Liver (tissue), 9 donors: ENCODE data around the gene DSTN. TPM values are rescaled to one million over a fixed set of nuclear protein-coding genes. Genes with fewer than 3 reads are reported as not detected.

Experiments
- DNase-seq: peaks from one replicate; pipeline ENCODE4 v3.0.0-alpha.2; 2017; ENCODE audit warnings: low spot score
- H3K27ac ChIP-seq, 2 donors: one replicate each; pipeline ENCODE4 v1.7.0; 2013; ENCODE audit warnings: inconsistent platforms in 2 of 2, low read length in 2 of 2, control low read depth in 1 of 2, low read depth in 1 of 2, mild to moderate bottlenecking in 1 of 2
- H3K27me3 ChIP-seq, 4 donors: one replicate each; pipeline versions ENCODE4 v1.6.1 to v1.7.0; 2013; ENCODE audit warnings: low read length in 3 of 4, inconsistent platforms in 1 of 4, mild to moderate bottlenecking in 1 of 4, moderate library complexity in 1 of 4; ENCODE audit not compliant: control insufficient read depth in 4 of 4, insufficient read depth in 4 of 4
- H3K36me3 ChIP-seq, 4 donors: one replicate each; pipeline versions ENCODE4 v1.6.1 to v1.7.0; 2013; ENCODE audit warnings: low read length in 3 of 4, mild to moderate bottlenecking in 3 of 4, low read depth in 1 of 4, moderate library complexity in 1 of 4; ENCODE audit not compliant: control insufficient read depth in 4 of 4, insufficient read depth in 3 of 4
- H3K4me1 ChIP-seq, 4 donors: one replicate each; pipeline versions ENCODE4 v1.6.1 to v1.7.0; 2013; ENCODE audit warnings: low read length in 3 of 4, mild to moderate bottlenecking in 3 of 4, moderate library complexity in 1 of 4; ENCODE audit not compliant: control insufficient read depth in 4 of 4, insufficient read depth in 4 of 4
- H3K4me3 ChIP-seq, 3 donors: one replicate each; pipeline versions ENCODE4 v1.6.1 to v1.7.0; 2013; ENCODE audit warnings: low read length in 3 of 3, control low read depth in 1 of 3, low read depth in 1 of 3, mild to moderate bottlenecking in 1 of 3
- H3K9ac ChIP-seq, 2 donors: one replicate each; pipeline ENCODE4 v1.7.0; 2013; ENCODE audit warnings: low read length in 2 of 2, mild to moderate bottlenecking in 2 of 2, moderate library complexity in 2 of 2, control low read depth in 1 of 2, low read depth in 1 of 2
- H3K9me3 ChIP-seq, 4 donors: one replicate each; pipeline versions ENCODE4 v1.6.1 to v1.7.0; 2013; ENCODE audit warnings: low read length in 3 of 4; ENCODE audit not compliant: control insufficient read depth in 4 of 4
- EGR1 ChIP-seq, 2 donors: IDR thresholded peaks; 2 replicates each; pipeline ENCODE4 v1.6.1; 2016 to 2018; ENCODE audit warnings: antibody characterized with exemption in 2 of 2, low read depth in 2 of 2
- FOXA1 ChIP-seq: IDR thresholded peaks from 2 replicates; pipeline ENCODE4 v1.6.1; 2016; ENCODE audit warnings: antibody characterized with exemption
- FOXA2 ChIP-seq: IDR thresholded peaks from 2 replicates; pipeline ENCODE4 v1.6.1; 2016; ENCODE audit warnings: antibody characterized with exemption
- GABPA ChIP-seq, 2 donors: IDR thresholded peaks in 1 of 2; conservative IDR thresholded peaks in 1 of 2; 2 replicates each; pipeline ENCODE4 v1.6.1; 2016; ENCODE audit warnings: antibody characterized with exemption in 2 of 2, mild to moderate bottlenecking in 1 of 2, moderate library complexity in 1 of 2
- HNF4A ChIP-seq, 2 donors: conservative IDR thresholded peaks; 2 replicates each; pipeline ENCODE4 v1.6.1; 2016; ENCODE audit warnings: antibody characterized with exemption in 2 of 2, mild to moderate bottlenecking in 2 of 2
- HNF4G ChIP-seq: IDR thresholded peaks from 2 replicates; pipeline ENCODE4 v1.6.1; 2016; ENCODE audit warnings: antibody characterized with exemption
- JUND ChIP-seq, 2 donors: IDR thresholded peaks; 2 replicates each; pipeline ENCODE4 v1.6.1; 2016; ENCODE audit warnings: antibody characterized with exemption in 2 of 2
- NR2F2 ChIP-seq: IDR thresholded peaks from 2 replicates; pipeline ENCODE4 v1.6.1; 2016; ENCODE audit warnings: antibody characterized with exemption
- RAD21 ChIP-seq, 2 donors: IDR thresholded peaks; 2 replicates each; pipeline ENCODE4 v1.6.1; 2016; ENCODE audit warnings: antibody characterized with exemption in 2 of 2, mild to moderate bottlenecking in 2 of 2
- REST ChIP-seq: IDR thresholded peaks from 2 replicates; pipeline ENCODE4 v1.6.1; 2016; ENCODE audit warnings: antibody characterized with exemption, mild to moderate bottlenecking
- RXRA ChIP-seq, 2 donors: IDR thresholded peaks; 2 replicates each; pipeline ENCODE4 v1.6.1; 2017 to 2018; ENCODE audit warnings: antibody characterized with exemption in 2 of 2, mild to moderate bottlenecking in 1 of 2
- SP1 ChIP-seq: IDR thresholded peaks from 2 replicates; pipeline ENCODE4 v1.6.1; 2018; ENCODE audit warnings: antibody characterized with exemption, mild to moderate bottlenecking
- TAF1 ChIP-seq: conservative IDR thresholded peaks from 2 replicates; pipeline ENCODE4 v1.6.1; 2016; ENCODE audit warnings: antibody characterized with exemption, mild to moderate bottlenecking
- YY1 ChIP-seq: IDR thresholded peaks from 2 replicates; pipeline ENCODE4 v1.6.1; 2016; ENCODE audit warnings: antibody characterized with exemption, mild to moderate bottlenecking
- ZBTB33 ChIP-seq: IDR thresholded peaks from 2 replicates; pipeline ENCODE4 v1.6.1; 2016; ENCODE audit warnings: antibody characterized with exemption
- whole genome bisulfite sequencing: extraction: QIAGEN DNeasy Blood & Tissue Kit; methylation state at CpG from one replicate; pipeline ENCODE4 v1.1.7; 2013; 5-methylcytosine and 5-hydroxymethylcytosine counted together
- polyA plus RNA-seq, 2 donors: library from polyadenylated mRNA; stranded (reverse) in 1 of 2; unstranded in 1 of 2; fragments of 200-250 nt in 1 of 2; fragments of >200 nt in 1 of 2; fragmentation: Nextera tagmentation in 1 of 2; extraction: Ambion mirVana in 1 of 2; gene quantifications; one replicate each; pipeline versions ENCODE4 v1.2.1 to v1.2.3, GENCODE V29; 2013 to 2015
- total RNA-seq, 2 donors: library from RNA; depleted of rRNA; stranded (reverse); fragments of >200 nt; gene quantifications; one replicate each; pipeline ENCODE4 v1.2.3, GENCODE V29; 2014
- TF ChIP-seq, protein P1 (sequence below): fragments of 150-350 bp; IDR thresholded peaks from 2 replicates; pipeline ENCODE4 v1.5.1; 2017; ENCODE audit warnings: improper control_type of control experiment, low read depth, low read length; ENCODE audit not compliant: missing input control
- TF ChIP-seq, protein P2 (sequence below): IDR thresholded peaks from 2 replicates; pipeline ENCODE4 v1.6.1; 2016; ENCODE audit warnings: antibody characterized with exemption
- TF ChIP-seq, protein P3 (sequence below): IDR thresholded peaks from 2 replicates; pipeline ENCODE4 v1.6.1; 2016; ENCODE audit warnings: antibody characterized with exemption
- donor health status: healthy.
- donor health status: healthy.
- donor health status: healthy.
- donor health status: healthy.
- donor health status: healthy.

DSTN gene
- total and polyA plus RNA-seq, 4 donors, result 39.9 to 137 (median 108) TPM

GRCh38 chr20:17595856-17596255, 26.0 kb downstream of the DSTN start:
- TF ChIP-seq RAD21 (IDR thresholded peaks at IDR 0.05) (no peak), GABPA (IDR thresholded peaks at IDR 0.05 in 1 of 2, conservative IDR thresholded peaks at IDR 0.05 in 1 of 2) (no peak), HNF4A (conservative IDR thresholded peaks at IDR 0.05) (no peak), ZBTB33 (no peak), RXRA (IDR thresholded peaks at IDR 0.05) (no peak), TAF1 (no peak), HNF4G (no peak), FOXA2 (no peak), FOXA1 (no peak), EGR1 (IDR thresholded peaks at IDR 0.05; ENCODE audit: low read depth in 2 of 2) (no peak), REST (no peak), SP1 (no peak), JUND (IDR thresholded peaks at IDR 0.05) (no peak), YY1 (no peak), NR2F2 (no peak)
- TF ChIP-seq, protein P1, sequence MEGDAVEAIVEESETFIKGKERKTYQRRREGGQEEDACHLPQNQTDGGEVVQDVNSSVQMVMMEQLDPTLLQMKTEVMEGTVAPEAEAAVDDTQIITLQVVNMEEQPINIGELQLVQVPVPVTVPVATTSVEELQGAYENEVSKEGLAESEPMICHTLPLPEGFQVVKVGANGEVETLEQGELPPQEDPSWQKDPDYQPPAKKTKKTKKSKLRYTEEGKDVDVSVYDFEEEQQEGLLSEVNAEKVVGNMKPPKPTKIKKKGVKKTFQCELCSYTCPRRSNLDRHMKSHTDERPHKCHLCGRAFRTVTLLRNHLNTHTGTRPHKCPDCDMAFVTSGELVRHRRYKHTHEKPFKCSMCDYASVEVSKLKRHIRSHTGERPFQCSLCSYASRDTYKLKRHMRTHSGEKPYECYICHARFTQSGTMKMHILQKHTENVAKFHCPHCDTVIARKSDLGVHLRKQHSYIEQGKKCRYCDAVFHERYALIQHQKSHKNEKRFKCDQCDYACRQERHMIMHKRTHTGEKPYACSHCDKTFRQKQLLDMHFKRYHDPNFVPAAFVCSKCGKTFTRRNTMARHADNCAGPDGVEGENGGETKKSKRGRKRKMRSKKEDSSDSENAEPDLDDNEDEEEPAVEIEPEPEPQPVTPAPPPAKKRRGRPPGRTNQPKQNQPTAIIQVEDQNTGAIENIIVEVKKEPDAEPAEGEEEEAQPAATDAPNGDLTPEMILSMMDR, result no peak
- TF ChIP-seq, protein P2, sequence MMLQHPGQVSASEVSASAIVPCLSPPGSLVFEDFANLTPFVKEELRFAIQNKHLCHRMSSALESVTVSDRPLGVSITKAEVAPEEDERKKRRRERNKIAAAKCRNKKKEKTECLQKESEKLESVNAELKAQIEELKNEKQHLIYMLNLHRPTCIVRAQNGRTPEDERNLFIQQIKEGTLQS, result no peak
- TF ChIP-seq, protein P3, sequence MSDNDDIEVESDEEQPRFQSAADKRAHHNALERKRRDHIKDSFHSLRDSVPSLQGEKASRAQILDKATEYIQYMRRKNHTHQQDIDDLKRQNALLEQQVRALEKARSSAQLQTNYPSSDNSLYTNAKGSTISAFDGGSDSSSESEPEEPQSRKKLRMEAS, result no peak
- Histone ChIP-seq H3K4me1 (peaks cover 0 to 6% (median 2%) of the 10 kb centered on the region in 4 donors), H3K36me3 (no peaks in the 10 kb centered on the region), H3K4me3 (no peak overlapping the region), H3K9ac (no peak overlapping the region), H3K27me3 (no peaks in the 10 kb centered on the region), H3K9me3 (no peaks in the 10 kb centered on the region), H3K27ac (no peak overlapping the region)
- 90% methylated on average over 2 of the region's 2 CpGs for WGBS
- no peak for DNase-seq
